Endothelial cell of umbilical vein (primary cell): ENCODE data around the gene HOXD8. TPM values are rescaled to one million over a fixed set of nuclear protein-coding genes. Genes with fewer than 3 reads are reported as not detected.

Experiments
- BruUV-seq: library from RNA; stranded (reverse); fragments of 400-500 nt; replicated peaks from 2 replicates; lab custom pipeline; 2021; lab: Mats Ljungman, UMichigan
- CTCF ChIA-PET: fragments of 300-600, 350-600 bp; sonication (Branson Sonifier 250); formaldehyde crosslinking; loops from one replicate; lab custom pipeline; 2021; ENCODE audit warnings: antibody characterized with exemption, inconsistent platforms; lab: Charles Lee
- POLR2A ChIA-PET: fragments of 300-600, 350-600 bp; sonication (Branson Sonifier 250); formaldehyde crosslinking; loops from one replicate; lab custom pipeline; 2021; ENCODE audit warnings: antibody characterized with exemption, inconsistent platforms; lab: Charles Lee
- DNase-seq: peaks from one replicate; pipeline ENCODE4 v3.0.0-alpha.2; 2011; ENCODE audit warnings: low read depth, low spot score
- FAIRE-seq: peaks from 2 replicates; lab custom pipeline; 2011; peaks lifted over from hg19 to GRCh38; lab: Jason Lieb, UNC
- H2AFZ ChIP-seq: 2 replicates; pipeline ENCODE4 v1.6.0; 2012; ENCODE audit warnings: low read depth, low read length, control low read depth, inconsistent platforms
- H3K27ac ChIP-seq: 2 replicates; pipeline ENCODE4 v1.5.1; 2011; ENCODE audit warnings: low read depth, mild to moderate bottlenecking, control low read depth, low read length, moderate library complexity; ENCODE audit not compliant: insufficient read depth
- H3K27me3 ChIP-seq, 2 experiments: 2 replicates each; pipeline versions ENCODE4 v1.6.0 to v1.6.1; 2011; ENCODE audit warnings: low read length in 2 of 2, mixed read lengths in 1 of 2; ENCODE audit not compliant: control insufficient read depth in 2 of 2, insufficient read depth in 2 of 2
- H3K36me3 ChIP-seq, 2 experiments: 2 replicates in 1 of 2; 3 replicates in 1 of 2; pipeline ENCODE4 v1.5.1; 2011; ENCODE audit warnings: low read length in 2 of 2, mild to moderate bottlenecking in 1 of 2, moderate library complexity in 1 of 2; ENCODE audit not compliant: control insufficient read depth in 2 of 2, insufficient read depth in 2 of 2; ENCODE audit errors: extremely low read depth in 1 of 2
- H3K4me1 ChIP-seq: 3 replicates; pipeline ENCODE4 v1.5.1; 2011; ENCODE audit warnings: mild to moderate bottlenecking, low read length; ENCODE audit not compliant: control insufficient read depth, insufficient read depth; ENCODE audit errors: extremely low read depth
- H3K4me2 ChIP-seq: 2 replicates; pipeline ENCODE4 v1.6.1; 2011; ENCODE audit warnings: low read length, control low read depth, mixed read lengths; ENCODE audit not compliant: insufficient read depth
- H3K4me3 ChIP-seq, 3 experiments: fragments of 200-600 bp in 1 of 3; sonication (generic), shearing (Covaris generic) in 1 of 3; replicated peaks in 1 of 3; 2 replicates each; pipeline ENCODE4 v1.5.1; 2011 to 2016; ENCODE audit warnings: control low read depth in 3 of 3, low read length in 3 of 3, mild to moderate bottlenecking in 2 of 3, inconsistent platforms in 1 of 3, low read depth in 1 of 3, moderate library complexity in 1 of 3; ENCODE audit not compliant: insufficient read depth in 1 of 3
- H3K79me2 ChIP-seq: 2 replicates; pipeline ENCODE4 v1.6.0; 2012; ENCODE audit warnings: low read length, inconsistent platforms; ENCODE audit not compliant: control insufficient read depth, insufficient read depth
- H3K9ac ChIP-seq: replicated peaks from 2 replicates; pipeline ENCODE3; 2011; ENCODE audit warnings: low read length, control low read depth; ENCODE audit not compliant: insufficient read depth; ENCODE audit errors: extremely low read depth
- H3K9me1 ChIP-seq: replicated peaks from 3 replicates; pipeline ENCODE4 v1.6.0; 2011; ENCODE audit warnings: mild to moderate bottlenecking, low read length; ENCODE audit not compliant: control insufficient read depth, insufficient read depth; ENCODE audit errors: extremely low read depth
- H3K9me3 ChIP-seq: replicated peaks from 2 replicates; pipeline ENCODE4 v1.5.1; 2012; ENCODE audit warnings: low read length, inconsistent platforms; ENCODE audit not compliant: control insufficient read depth, insufficient read depth
- H4K20me1 ChIP-seq: replicated peaks from 2 replicates; pipeline ENCODE3; 2011; ENCODE audit warnings: mild to moderate bottlenecking, low read length; ENCODE audit not compliant: control insufficient read depth, insufficient read depth; ENCODE audit errors: extremely low read depth
- CTCF ChIP-seq, 2 donors: IDR thresholded peaks; 1 replicate in 1 of 2; 2 replicates in 1 of 2; pipeline ENCODE4 v1.5.1; 2011; ENCODE audit warnings: low read length in 2 of 2, mild to moderate bottlenecking in 2 of 2, moderate library complexity in 2 of 2, control low read depth in 1 of 2, inconsistent platforms in 1 of 2, low read depth in 1 of 2; ENCODE audit not compliant: insufficient read depth in 1 of 2; ENCODE audit errors: extremely low read depth in 1 of 2
- EZH2 ChIP-seq: IDR thresholded peaks from 2 replicates; pipeline ENCODE4 v1.6.1; 2012; ENCODE audit warnings: borderline replicate concordance, low read depth, mild to moderate bottlenecking, moderate library complexity, low read length, inconsistent platforms; ENCODE audit not compliant: severe bottlenecking
- JUN ChIP-seq: IDR thresholded peaks from 2 replicates; pipeline ENCODE4 v1.6.1; 2011; ENCODE audit warnings: borderline replicate concordance, low read depth; ENCODE audit not compliant: insufficient read length, insufficient read depth
- MAX ChIP-seq: IDR thresholded peaks from 2 replicates; pipeline ENCODE4 v1.6.1; 2011; ENCODE audit not compliant: insufficient read depth, insufficient read length
- dilution Hi-C: fragments of 300-500 bp; cut with MboI; formaldehyde crosslinking; loops from one replicate; pipeline ENCODE4 v1.15.0; 2019; ENCODE audit warnings: low sequenced_read_pairs; ENCODE audit not compliant: extremely low pct_ligation_motif_present
- intact Hi-C: fragments of 100-400 bp; cut with micrococcal nuclease; formaldehyde crosslinking; loops from one replicate; pipeline ENCODE4 v1.10.0; 2022
- polyA plus RNA-seq, 4 experiments: library from polyadenylated mRNA; depleted of rRNA in 3 of 4; stranded (reverse) in 3 of 4; unstranded in 1 of 4; fragments of >200 nt; gene quantifications; 2 replicates each; pipeline versions ENCODE4 v1.2.1 to v1.2.3, GENCODE V29; 2011 to 2012; ENCODE audit warnings: missing spikeins in 1 of 4
- total RNA-seq: library from RNA; stranded (reverse); gene quantifications from 2 replicates; pipeline ENCODE4 v1.2.3, GENCODE V29; 2021

HOXD8 gene
- total and polyA plus RNA-seq, 2 donors (not counting 3 experiments of a cell fraction or from before 2014, with no cell fraction given): 6.4 to 15.6 TPM

- Histone ChIP-seq H3K9me3 (no peaks in the 10 kb centered on the region), H3K9me1 (no peaks in the 10 kb centered on the region), H3K4me2 (no peak overlapping the region), H4K20me1 (no peaks in the 10 kb centered on the region), H3K4me3 (no peak overlapping the region), H3K27ac (no peak overlapping the region), H3K4me1 (no peaks in the 10 kb centered on the region), H3K9ac (no peak overlapping the region), H2AFZ (no peak overlapping the region), H3K27me3 (no peaks in the 10 kb centered on the region), H3K79me2 (peaks cover 68% of the 10 kb centered on the region), H3K36me3 (peaks cover 2 to 9% of the 10 kb centered on the region in 2 experiments)
- no TSS peak for BruUV-seq
- dilution Hi-C loops: loop anchor here (25.0 kb wide), 1 partner anchor 491 kb away; no protein-coding TSS in a partner anchor
- CTCF ChIA-PET: interaction anchor here (1.9 to 9.3 kb wide), 2 partner anchors 307 to 408 kb away, joined by 7 to 338 read pairs; no protein-coding TSS in a partner anchor
- no peak for FAIRE-seq
- POLR2A ChIA-PET: no interaction called here
- TF ChIP-seq JUN (no peak), MAX (no peak)
- no peak for DNase-seq
- intact Hi-C loops: no loop called here
Measured at GRCh38 chr2:176146101-176146500, 16.6 kb downstream of the HOXD8 start.

- Histone ChIP-seq H3K4me3 (no peak overlapping the region), H3K9ac (no peak overlapping the region), H3K27ac (no peak overlapping the region), H3K9me3 (no peaks in the 10 kb centered on the region), H3K4me1 (no peaks in the 10 kb centered on the region), H3K4me2 (no peak overlapping the region), H3K27me3 (no peaks in the 10 kb centered on the region), H3K36me3 (peaks cover 2 to 9% of the 10 kb centered on the region in 2 experiments), H2AFZ (no peak overlapping the region), H4K20me1 (no peaks in the 10 kb centered on the region), H3K79me2 (peaks cover 62% of the 10 kb centered on the region), H3K9me1 (no peaks in the 10 kb centered on the region)
- POLR2A ChIA-PET: no interaction called here
- intact Hi-C loops: no loop called here
- CTCF ChIA-PET: interaction anchor here (1.9 to 9.3 kb wide), 2 partner anchors 307 to 408 kb away, joined by 7 to 338 read pairs; no protein-coding TSS in a partner anchor
- BruUV-seq: no TSS peak
- TF ChIP-seq EZH2 (no peak), JUN (no peak), CTCF (IDR thresholded peaks at IDR 0.05; ENCODE audit: extremely low read depth in 1 of 2, insufficient read depth in 1 of 2, low read depth in 1 of 2, low read length in 2 of 2) (no peak)
- dilution Hi-C loops: loop anchor here (25.0 kb wide), 1 partner anchor 491 kb away; no protein-coding TSS in a partner anchor
- DNase-seq (no peak), FAIRE-seq (no peak)
Measured at GRCh38 chr2:176146645-176147044, 17.1 kb downstream of the HOXD8 start.
